Natural killer cell (primary cell): ENCODE measurements around the gene CLPTM1L. TPM values are rescaled to one million over a fixed set of nuclear protein-coding genes. Genes with fewer than 3 reads are reported as not detected.

Experiments used
- ATAC-seq, 3 donors: fragments of 150-1000 bp in 2 of 3; fragments of 200-7000 bp in 1 of 3; cut with Tn5 transposase; 1 replicate in 1 of 3; 2 replicates in 2 of 3; pipeline ENCODE4 v1.10.0; 2021; ENCODE audit warnings: mild to moderate bottlenecking in 2 of 3, moderate library complexity in 2 of 3
- DNase-seq, 2 donors: peaks; one replicate each; pipeline versions ENCODE4 v3.0.0 to v3.0.0-alpha.2; 2013 to 2021; ENCODE audit warnings: mixed read lengths in 1 of 2
- H3K27ac ChIP-seq: one replicate; pipeline ENCODE4 v1.5.1; 2013; ENCODE audit warnings: mild to moderate bottlenecking, low read length
- H3K27me3 ChIP-seq: one replicate; pipeline ENCODE4 v1.6.1; 2013; ENCODE audit warnings: low read length; ENCODE audit not compliant: control insufficient read depth, insufficient read depth
- H3K36me3 ChIP-seq: one replicate; pipeline ENCODE4 v1.6.1; 2013; ENCODE audit warnings: low read length; ENCODE audit not compliant: control insufficient read depth, insufficient read depth
- H3K4me1 ChIP-seq: one replicate; pipeline ENCODE4 v1.6.1; 2013; ENCODE audit warnings: low read length; ENCODE audit not compliant: control insufficient read depth, insufficient read depth
- H3K4me3 ChIP-seq: one replicate; pipeline ENCODE4 v1.5.1; 2013; ENCODE audit warnings: low read length
- H3K9me3 ChIP-seq: one replicate; pipeline ENCODE4 v1.6.1; 2013; ENCODE audit warnings: low read length; ENCODE audit not compliant: control insufficient read depth, insufficient read depth
- H3K27ac Mint-ChIP-seq, 2 donors: one replicate each; pipeline ENCODE4 v1.8.0; 2022; ENCODE audit warnings: mild to moderate bottlenecking in 2 of 2, mixed read lengths in 2 of 2, moderate library complexity in 1 of 2
- H3K27me3 Mint-ChIP-seq, 2 donors: one replicate each; pipeline ENCODE4 v1.8.0; 2022; ENCODE audit warnings: low read depth in 2 of 2, mixed read lengths in 2 of 2
- H3K36me3 Mint-ChIP-seq: one replicate; pipeline ENCODE4 v1.8.0; 2022; ENCODE audit warnings: mixed read lengths
- H3K4me1 Mint-ChIP-seq, 2 donors: one replicate each; pipeline ENCODE4 v1.8.0; 2022; ENCODE audit warnings: mixed read lengths in 2 of 2
- H3K4me3 Mint-ChIP-seq: one replicate; pipeline ENCODE4 v1.8.0; 2022; ENCODE audit warnings: mild to moderate bottlenecking, moderate library complexity, mixed read lengths
- H3K9me3 Mint-ChIP-seq, 2 donors: one replicate each; pipeline ENCODE4 v1.8.0; 2022; ENCODE audit warnings: mixed read lengths in 2 of 2
- WGBS: methylation state at CpG from one replicate; pipeline ENCODE4 v1.1.7; 2013; ENCODE audit warnings: missing lambda C conversion rate; ENCODE audit not compliant: insufficient coverage; 5-methylcytosine and 5-hydroxymethylcytosine counted together
- intact Hi-C: fragments of 100-400 bp; cut with micrococcal nuclease; formaldehyde crosslinking; loops from one replicate; pipeline ENCODE4 v1.14.2; 2022
- total RNA-seq, 4 donors: library from RNA; stranded (reverse); fragments of 120-200 nt in 1 of 4; gene quantifications; one replicate each; pipeline versions ENCODE4 v1.2.3 to v1.2.4, GENCODE V29; 2013 to 2022
- TF ChIP-seq, protein P1 (sequence below): fragments of 200-600 bp; IDR thresholded peaks from one replicate; pipeline ENCODE4 v1.8.0; 2022; ENCODE audit warnings: antibody characterized with exemption

The CLPTM1L gene
- total RNA-seq, 3 donors from 2014 or later (not counting 1 experiment from before 2014, with no cell fraction given): 67.1 to 105 (median 97.5) TPM

DNA sequence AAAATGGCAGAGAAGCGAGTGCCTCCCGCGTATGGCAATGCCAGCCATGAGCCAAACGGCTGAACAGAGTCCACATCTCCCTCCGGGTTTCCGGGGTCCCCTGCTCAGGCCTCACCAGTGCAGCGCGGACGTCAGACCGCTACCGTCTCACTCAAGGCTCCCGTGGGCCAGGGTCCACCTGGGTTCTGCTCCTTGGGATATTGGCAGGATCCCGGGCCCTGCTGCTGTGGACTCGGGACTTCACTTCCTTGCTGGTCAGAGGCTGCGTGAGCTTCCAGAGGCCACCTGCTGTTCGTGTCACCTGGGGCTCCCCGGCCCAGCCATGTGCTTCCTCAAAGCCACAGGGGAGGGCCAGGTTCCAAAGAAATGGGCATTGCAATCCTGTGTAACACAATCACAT is 38.4 kb upstream of the CLPTM1L start:
- Mint-ChIP-seq H3K36me3 (no peaks in the 10 kb centered on the region), H3K27ac (no peak overlapping the region), H3K4me1 (peaks cover 31 to 39% of the 10 kb centered on the region in 2 donors), H3K4me3 (no peak overlapping the region), H3K9me3 (no peaks in the 10 kb centered on the region), H3K27me3 (peaks cover 0 to under 1% of the 10 kb centered on the region in 2 donors)
- Histone ChIP-seq H3K27ac (no peak overlapping the region), H3K27me3 (no peaks in the 10 kb centered on the region), H3K9me3 (no peaks in the 10 kb centered on the region), H3K4me1 (peaks cover 32% of the 10 kb centered on the region), H3K36me3 (no peaks in the 10 kb centered on the region), H3K4me3 (no peak overlapping the region)
- 92% methylated on average over 17 of the region's 17 CpGs for WGBS
- TF ChIP-seq, protein P1, sequence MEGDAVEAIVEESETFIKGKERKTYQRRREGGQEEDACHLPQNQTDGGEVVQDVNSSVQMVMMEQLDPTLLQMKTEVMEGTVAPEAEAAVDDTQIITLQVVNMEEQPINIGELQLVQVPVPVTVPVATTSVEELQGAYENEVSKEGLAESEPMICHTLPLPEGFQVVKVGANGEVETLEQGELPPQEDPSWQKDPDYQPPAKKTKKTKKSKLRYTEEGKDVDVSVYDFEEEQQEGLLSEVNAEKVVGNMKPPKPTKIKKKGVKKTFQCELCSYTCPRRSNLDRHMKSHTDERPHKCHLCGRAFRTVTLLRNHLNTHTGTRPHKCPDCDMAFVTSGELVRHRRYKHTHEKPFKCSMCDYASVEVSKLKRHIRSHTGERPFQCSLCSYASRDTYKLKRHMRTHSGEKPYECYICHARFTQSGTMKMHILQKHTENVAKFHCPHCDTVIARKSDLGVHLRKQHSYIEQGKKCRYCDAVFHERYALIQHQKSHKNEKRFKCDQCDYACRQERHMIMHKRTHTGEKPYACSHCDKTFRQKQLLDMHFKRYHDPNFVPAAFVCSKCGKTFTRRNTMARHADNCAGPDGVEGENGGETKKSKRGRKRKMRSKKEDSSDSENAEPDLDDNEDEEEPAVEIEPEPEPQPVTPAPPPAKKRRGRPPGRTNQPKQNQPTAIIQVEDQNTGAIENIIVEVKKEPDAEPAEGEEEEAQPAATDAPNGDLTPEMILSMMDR: no peak
- intact Hi-C loops: no loop called here
- no peak for ATAC-seq
- DNase-seq: no peak

- intact Hi-C loops: no loop called here
These were observed 37.4 kb upstream of the CLPTM1L start for GRCh38 chr5:1382248-1382700.

DNA sequence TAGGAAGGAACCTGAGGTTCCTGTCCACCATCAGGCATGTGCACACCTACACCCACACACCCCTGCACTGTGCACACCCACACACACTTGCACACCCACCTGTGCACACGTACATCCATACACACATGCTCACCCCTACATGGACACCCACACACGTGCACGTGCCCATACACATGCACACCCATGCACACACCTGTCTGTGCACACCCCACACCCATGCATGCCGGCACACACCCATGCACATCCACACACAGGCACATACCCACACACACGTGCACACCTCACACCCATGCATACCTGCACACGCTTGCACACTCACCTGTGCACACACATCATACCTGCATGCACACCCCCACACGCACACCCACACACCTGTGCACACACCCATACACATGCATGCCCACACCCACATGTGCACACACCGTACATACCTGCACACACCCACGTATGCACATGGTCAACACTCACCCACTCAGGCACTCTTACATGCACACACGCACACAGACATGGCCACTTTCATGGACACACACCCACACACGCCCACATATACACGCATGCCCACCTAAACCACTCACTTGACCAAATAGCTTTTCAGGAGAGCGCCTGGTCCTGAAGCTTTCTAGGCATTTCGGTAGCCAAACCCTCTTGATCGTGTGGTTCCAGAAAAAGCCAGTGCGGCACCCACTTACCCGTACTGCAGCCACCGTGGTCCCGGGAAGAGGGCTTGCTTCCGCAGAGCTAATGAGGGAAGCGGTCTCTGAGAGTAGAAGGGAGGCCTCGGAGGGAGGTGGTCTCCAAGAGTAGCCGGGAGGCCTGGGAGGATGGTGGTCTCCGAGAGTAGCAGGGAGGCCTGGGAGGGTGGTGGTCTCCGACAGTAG is 36.7 kb upstream of the CLPTM1L start:
- H3K9me3 Mint-ChIP-seq: no peaks in the 10 kb centered on the region
- DNase-seq (no peak), ATAC-seq (no peak)
- Histone ChIP-seq H3K36me3 (no peaks in the 10 kb centered on the region), H3K9me3 (no peaks in the 10 kb centered on the region), H3K27ac (no peak overlapping the region), H3K4me1 (peaks cover 24% of the 10 kb centered on the region), H3K27me3 (no peaks in the 10 kb centered on the region), H3K4me3 (no peak overlapping the region)
- TF ChIP-seq, protein P1: no peak
- H3K27me3 Mint-ChIP-seq: no peaks in the 10 kb centered on the region
- no peak overlapping the region for H3K4me3 Mint-ChIP-seq
- peaks cover 21 to 30% of the 10 kb centered on the region in 2 donors for H3K4me1 Mint-ChIP-seq
- 90% methylated on average over 25 of the region's 25 CpGs for WGBS
- intact Hi-C loops: no loop called here
- H3K36me3 Mint-ChIP-seq: no peaks in the 10 kb centered on the region
- H3K27ac Mint-ChIP-seq: no peak overlapping the region

More at GRCh38 chr5:1382248-1382700, 37.4 kb upstream of the CLPTM1L start:
- peaks cover 28 to 37% of the 10 kb centered on the region in 2 donors for H3K4me1 Mint-ChIP-seq
- H3K27ac Mint-ChIP-seq: no peak overlapping the region
- TF ChIP-seq, protein P1: no peak
- H3K27me3 Mint-ChIP-seq: no peaks in the 10 kb centered on the region
- no peak overlapping the region for H3K27ac ChIP-seq
- H3K4me1 ChIP-seq: peaks cover 31% of the 10 kb centered on the region
- no peaks in the 10 kb centered on the region for H3K36me3 ChIP-seq
- DNase-seq: no peak
- WGBS: 88% methylated on average over 18 of the region's 18 CpGs
- no peaks in the 10 kb centered on the region for H3K9me3 ChIP-seq
- H3K27me3 ChIP-seq: no peaks in the 10 kb centered on the region
- H3K4me3 ChIP-seq: no peak overlapping the region
- H3K4me3 Mint-ChIP-seq: no peak overlapping the region
- no peaks in the 10 kb centered on the region for H3K36me3 Mint-ChIP-seq
- no peak for ATAC-seq
- no peaks in the 10 kb centered on the region for H3K9me3 Mint-ChIP-seq
